Body of pancreas (tissue), 4 donors: Measurements from ENCODE around the gene SMIM14.

Experiments
- POLR2A ChIP-seq, 3 donors: fragments of 450-650 bp; IDR thresholded peaks; one replicate each; pipeline ENCODE4 v1.6.1; 2016; ENCODE audit warnings: antibody characterized with exemption in 3 of 3, mild to moderate bottlenecking in 2 of 3
- TF ChIP-seq, protein P1 (sequence below), 7 experiments: fragments of 450-650 bp in 4 of 7; fragments of 200-600 bp in 3 of 7; sonication (generic) in 3 of 7; IDR thresholded peaks; one replicate each; pipeline ENCODE4 v1.5.1; 2016 to 2019; ENCODE audit warnings: antibody characterized with exemption in 7 of 7

DNA sequence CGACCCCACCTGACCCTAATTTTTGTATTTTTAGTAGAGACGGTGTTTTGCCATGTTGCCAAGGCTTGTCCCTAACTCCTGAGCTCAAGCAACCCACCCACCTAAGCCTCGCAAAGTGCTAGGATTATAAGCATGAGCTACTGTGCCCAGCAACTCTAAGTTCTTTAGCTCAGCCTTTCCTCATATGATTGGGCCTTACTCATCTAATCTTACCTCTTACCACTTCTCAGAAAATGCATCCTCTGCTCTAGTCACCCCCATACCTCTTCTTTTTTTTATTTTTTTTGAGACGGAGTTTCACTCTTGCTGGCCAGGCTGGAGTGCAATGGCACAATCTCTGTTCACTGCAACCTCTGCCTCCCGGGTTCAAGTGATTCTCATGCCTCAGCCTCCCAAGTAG, 75.9 kb downstream of the SMIM14 start:
- no peak for TF ChIP-seq POLR2A (IDR thresholded peaks at IDR 0.05)
- TF ChIP-seq, protein P1, sequence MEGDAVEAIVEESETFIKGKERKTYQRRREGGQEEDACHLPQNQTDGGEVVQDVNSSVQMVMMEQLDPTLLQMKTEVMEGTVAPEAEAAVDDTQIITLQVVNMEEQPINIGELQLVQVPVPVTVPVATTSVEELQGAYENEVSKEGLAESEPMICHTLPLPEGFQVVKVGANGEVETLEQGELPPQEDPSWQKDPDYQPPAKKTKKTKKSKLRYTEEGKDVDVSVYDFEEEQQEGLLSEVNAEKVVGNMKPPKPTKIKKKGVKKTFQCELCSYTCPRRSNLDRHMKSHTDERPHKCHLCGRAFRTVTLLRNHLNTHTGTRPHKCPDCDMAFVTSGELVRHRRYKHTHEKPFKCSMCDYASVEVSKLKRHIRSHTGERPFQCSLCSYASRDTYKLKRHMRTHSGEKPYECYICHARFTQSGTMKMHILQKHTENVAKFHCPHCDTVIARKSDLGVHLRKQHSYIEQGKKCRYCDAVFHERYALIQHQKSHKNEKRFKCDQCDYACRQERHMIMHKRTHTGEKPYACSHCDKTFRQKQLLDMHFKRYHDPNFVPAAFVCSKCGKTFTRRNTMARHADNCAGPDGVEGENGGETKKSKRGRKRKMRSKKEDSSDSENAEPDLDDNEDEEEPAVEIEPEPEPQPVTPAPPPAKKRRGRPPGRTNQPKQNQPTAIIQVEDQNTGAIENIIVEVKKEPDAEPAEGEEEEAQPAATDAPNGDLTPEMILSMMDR (IDR thresholded peaks at IDR 0.05): no peak
